MM.1S (cell line): Measurements from ENCODE around the gene FEN1.

ENCODE experiments used
- DNase-seq: peaks from one replicate; pipeline ENCODE4 v3.0.0-alpha.2; 2015
- H2AFZ ChIP-seq: fragments of 300-600 bp; sonication (generic); 2 replicates; pipeline ENCODE4 v1.6.0; 2016; ENCODE audit warnings: antibody characterized with exemption, low read length
- H3F3A ChIP-seq: fragments of 300-600 bp; sonication (generic); 2 replicates; pipeline ENCODE4 v1.6.1; 2016; ENCODE audit warnings: mild to moderate bottlenecking, antibody characterized with exemption, low read length, moderate library complexity, mixed read lengths; ENCODE audit not compliant: insufficient read depth
- H3K27ac ChIP-seq: fragments of 300-600 bp; sonication (generic); 2 replicates; pipeline ENCODE4 v1.5.1; 2016; ENCODE audit warnings: mild to moderate bottlenecking, low read length
- H3K27me3 ChIP-seq: fragments of 300-600 bp; sonication (generic); replicated peaks from 2 replicates; pipeline ENCODE4 v1.6.0; 2016; ENCODE audit warnings: low read length; ENCODE audit not compliant: insufficient read depth
- H3K36me3 ChIP-seq: fragments of 300-600 bp; sonication (generic); replicated peaks from 2 replicates; pipeline ENCODE4 v1.6.1; 2016; ENCODE audit warnings: mild to moderate bottlenecking, low read length, mixed read lengths; ENCODE audit not compliant: insufficient read depth
- H3K4me1 ChIP-seq: fragments of 300-600 bp; sonication (generic); 2 replicates; pipeline ENCODE4 v1.6.1; 2016; ENCODE audit warnings: low read length, mixed read lengths
- H3K4me2 ChIP-seq: fragments of 300-600 bp; sonication (generic); 2 replicates; pipeline ENCODE4 v1.6.0; 2016; ENCODE audit warnings: low read depth, low read length
- H3K4me3 ChIP-seq: fragments of 300-600 bp; sonication (generic); 2 replicates; pipeline ENCODE4 v1.5.1; 2016; ENCODE audit warnings: low read length, mixed read lengths
- H3K79me2 ChIP-seq: fragments of 300-600 bp; sonication (generic); 2 replicates; pipeline ENCODE4 v1.6.1; 2016; ENCODE audit warnings: mixed run types, low read length, mixed read lengths
- H3K9ac ChIP-seq: fragments of 300-600 bp; sonication (generic); 2 replicates; pipeline ENCODE4 v1.6.1; 2016; ENCODE audit warnings: low read length, mixed read lengths
- H3K9me2 ChIP-seq: fragments of 300-600 bp; sonication (generic); replicated peaks from 2 replicates; pipeline ENCODE4 v1.6.1; 2016; ENCODE audit warnings: mild to moderate bottlenecking, low read length, mixed read lengths; ENCODE audit not compliant: insufficient read depth
- H3K9me3 ChIP-seq: fragments of 300-600 bp; sonication (generic); replicated peaks from 2 replicates; pipeline ENCODE4 v1.6.1; 2016; ENCODE audit warnings: mild to moderate bottlenecking, low read length, mixed read lengths; ENCODE audit not compliant: insufficient read depth
- H4K20me1 ChIP-seq: fragments of 300-600 bp; sonication (generic); 2 replicates; pipeline ENCODE4 v1.6.1; 2016; ENCODE audit warnings: mild to moderate bottlenecking, low read length, moderate library complexity, mixed read lengths; ENCODE audit not compliant: insufficient read depth
- CTCF ChIP-seq: fragments of 300-600 bp; sonication (generic); IDR thresholded peaks from 2 replicates; pipeline ENCODE4 v1.5.1; 2016; ENCODE audit warnings: antibody characterized with exemption, low read length, mixed read lengths
- EZH2 ChIP-seq: fragments of 300-600 bp; sonication (generic); optimal IDR thresholded peaks from 2 replicates; pipeline ENCODE3; 2017; ENCODE audit warnings: low read depth, mild to moderate bottlenecking, antibody characterized with exemption, low read length, mixed read lengths
- EZH2phosphoT487 ChIP-seq: fragments of 300-600 bp; sonication (generic); IDR thresholded peaks from 2 replicates; pipeline ENCODE4 v1.6.1; 2018; ENCODE audit warnings: antibody characterized with exemption, low read length

Gene FEN1

DNA sequence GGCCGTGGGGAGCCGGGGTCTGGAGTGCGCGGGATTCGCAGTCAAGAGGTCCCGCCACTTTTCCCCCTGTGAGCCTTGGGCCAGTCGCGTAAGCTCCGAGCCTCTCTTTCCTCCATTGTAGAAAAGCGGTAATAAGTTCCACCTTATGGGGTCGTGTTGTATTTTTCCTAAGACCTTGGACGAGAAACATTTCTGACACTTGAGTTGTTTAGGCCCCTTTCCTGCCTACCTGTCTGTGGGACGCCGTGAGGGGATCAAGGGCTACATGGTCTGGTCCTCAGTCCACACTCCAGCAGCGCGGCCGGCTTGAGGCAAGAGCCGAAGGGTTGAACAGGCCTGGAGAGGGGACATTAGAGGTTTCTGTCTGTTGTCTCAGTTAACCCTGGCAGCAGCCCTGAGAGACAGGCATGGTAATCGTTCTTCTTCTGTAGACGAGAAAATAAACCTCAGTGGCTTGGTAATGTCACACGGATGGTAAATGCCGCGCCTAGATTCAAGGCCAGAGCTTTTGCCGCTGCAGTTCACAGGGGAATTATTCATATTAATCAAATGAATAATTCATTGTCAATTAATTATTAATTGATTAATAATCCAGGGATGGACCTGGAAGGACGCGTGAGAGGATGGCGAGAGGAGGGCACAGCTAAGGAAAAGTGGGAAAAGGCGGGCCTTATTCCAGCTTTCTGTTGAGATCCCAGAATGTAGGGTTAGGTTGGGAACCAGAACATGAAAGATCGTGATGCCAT is 545 bp downstream of the FEN1 start:
- no peak for TF ChIP-seq EZH2phosphoT487
- no peak for TF ChIP-seq EZH2
- TF ChIP-seq CTCF: no peak
- Histone ChIP-seq H3K4me2 (peak overlapping the region; percentile 74), H3K4me1 (no peaks in the 10 kb centered on the region; the same call in 1 of the 2 replicates), H3K4me3 (peak overlapping the region; percentile 96), H3K27ac (peak overlapping the region; percentile 85), H3K27me3 (no peaks in the 10 kb centered on the region), H3K36me3 (peaks cover 7% of the 10 kb centered on the region; the same call in 1 of the 2 replicates), H3K9ac (peak overlapping the region; percentile 99), H3F3A (peaks cover 8% of the 10 kb centered on the region; the same call in 1 of the 2 replicates), H3K9me2 (no peaks in the 10 kb centered on the region), H3K79me2 (peaks cover 88% of the 10 kb centered on the region), H4K20me1 (peaks cover 26% of the 10 kb centered on the region), H3K9me3 (no peaks in the 10 kb centered on the region), H2AFZ (peak overlapping the region; percentile 46)
- DNase-seq: peak; percentile 30

DNA sequence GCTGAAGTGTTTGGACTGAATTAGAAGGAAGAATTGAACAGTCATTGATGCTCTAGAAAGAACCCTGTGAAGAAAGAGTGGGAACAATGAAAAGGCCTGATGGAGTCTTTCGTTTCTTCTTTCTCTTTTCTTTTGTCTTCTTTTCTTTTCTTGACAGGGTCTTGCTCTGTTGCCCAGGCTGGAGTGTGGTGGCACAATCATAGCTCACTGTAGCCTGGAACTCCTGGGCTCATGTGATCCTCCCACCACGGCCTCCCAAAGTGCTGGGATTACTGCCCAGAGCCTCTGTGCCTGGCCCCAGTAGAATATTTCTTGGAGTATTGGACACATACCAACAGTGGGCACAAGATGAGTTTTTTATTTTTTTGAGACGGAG is 1.1 kb downstream of the FEN1 start:
- H2AFZ ChIP-seq: no peak overlapping the region
- peaks cover 8% of the 10 kb centered on the region; the same call in 1 of the 2 replicates for H3F3A ChIP-seq
- H3K9me2 ChIP-seq: no peaks in the 10 kb centered on the region
- peaks cover 26% of the 10 kb centered on the region for H4K20me1 ChIP-seq
- H3K4me3 ChIP-seq: peak overlapping the region; percentile 96
- peak overlapping the region; percentile 99 for H3K9ac ChIP-seq
- no peaks in the 10 kb centered on the region for H3K9me3 ChIP-seq
- TF ChIP-seq CTCF (no peak), EZH2 (no peak), EZH2phosphoT487 (no peak)
- H3K4me2 ChIP-seq: peak overlapping the region; percentile 74
- peaks cover 93% of the 10 kb centered on the region for H3K79me2 ChIP-seq
- no peak overlapping the region for H3K27ac ChIP-seq
- no peaks in the 10 kb centered on the region; the same call in 1 of the 2 replicates for H3K4me1 ChIP-seq
- H3K36me3 ChIP-seq: peaks cover 7% of the 10 kb centered on the region; the same call in 1 of the 2 replicates
- no peak for DNase-seq
- no peaks in the 10 kb centered on the region for H3K27me3 ChIP-seq

- Histone ChIP-seq H3K27ac (no peak overlapping the region), H3K4me3 (no peak overlapping the region)
- TF ChIP-seq EZH2phosphoT487: no peak
- TF ChIP-seq EZH2: no peak
- TF ChIP-seq CTCF: no peak
Measured at GRCh38 chr11:61794579-61794978, 1.9 kb downstream of the FEN1 start.

More at GRCh38 chr11:61794579-61794978, 1.9 kb downstream of the FEN1 start:
- H3K9me3 ChIP-seq: no peaks in the 10 kb centered on the region
- H3K4me1 ChIP-seq: no peaks in the 10 kb centered on the region; the same call in 1 of the 2 replicates
- peaks cover 26% of the 10 kb centered on the region for H4K20me1 ChIP-seq
- H3K9me2 ChIP-seq: no peaks in the 10 kb centered on the region
- no peaks in the 10 kb centered on the region for H3K27me3 ChIP-seq
- no peak for DNase-seq
- H3K79me2 ChIP-seq: peaks cover 97% of the 10 kb centered on the region
- H3K36me3 ChIP-seq: peaks cover 7% of the 10 kb centered on the region; the same call in 1 of the 2 replicates
- no peak overlapping the region for H3K9ac ChIP-seq
- H3F3A ChIP-seq: peaks cover 8% of the 10 kb centered on the region; the same call in 1 of the 2 replicates
- no peak overlapping the region; the same call in 1 of the 2 replicates for H3K4me2 ChIP-seq
- H2AFZ ChIP-seq: no peak overlapping the region
